ENCODE measurements around the gene PHAF1.
A peak's percentile ranks its signal among the peaks of the same experiment; 100 is the strongest.

DNA sequence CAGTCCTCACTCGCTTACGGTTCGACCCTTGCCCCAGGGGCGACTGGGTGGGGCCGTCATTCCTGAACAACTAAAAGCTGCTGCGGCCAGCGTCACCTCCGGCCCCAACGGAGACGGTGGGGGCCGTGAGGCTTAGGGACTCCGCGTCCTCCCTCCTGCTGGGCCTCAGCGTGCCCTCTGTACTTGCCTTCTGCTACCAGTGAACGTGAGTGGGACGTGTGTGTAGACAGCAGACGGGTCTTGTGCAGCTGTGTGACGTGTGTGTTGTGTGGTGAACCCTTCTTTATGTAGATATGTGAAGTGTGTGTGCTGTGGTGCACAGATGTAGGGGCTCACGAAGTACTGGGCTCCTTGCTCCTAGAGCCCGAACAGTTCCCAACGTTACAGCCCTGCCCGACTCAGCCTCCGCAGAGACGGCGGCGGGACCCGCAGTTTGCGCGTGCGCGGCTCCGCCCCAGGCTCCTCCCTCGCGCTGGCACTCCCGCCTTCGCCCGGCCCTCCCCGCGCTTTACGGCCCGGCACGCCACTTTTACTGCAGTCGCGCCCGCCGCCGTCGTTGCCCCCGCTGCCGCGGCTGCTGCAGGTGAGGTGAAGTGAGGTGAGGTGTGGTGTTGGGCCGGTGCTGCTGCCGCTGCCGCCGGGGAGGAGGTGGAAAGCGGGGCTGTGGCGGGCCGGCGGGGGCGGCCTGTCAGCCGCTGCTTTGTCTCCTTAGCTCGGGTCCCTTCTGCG, at the start of gene PHAF1:
- peak; percentile 64 for TF ChIP-seq EED (CRISPR knock-in tag; IDR thresholded peaks at IDR 0.05)
- TF ChIP-seq ZNF7 (CRISPR knock-in tag; IDR thresholded peaks at IDR 0.05) = no peak; the same call in 1 of the 2 replicates
- TF ChIP-seq CENPX (CRISPR knock-in tag; IDR thresholded peaks at IDR 0.05) = no peak
- no peak for TF ChIP-seq MATR3 (CRISPR knock-in tag; IDR thresholded peaks at IDR 0.05)
- TF ChIP-seq CENPBD1 (CRISPR knock-in tag; IDR thresholded peaks at IDR 0.05; ENCODE audit: borderline replicate concordance, low read depth) = 0 out of 2 replicates have a peak, but pooled peaks have one; percentile 29
- TF ChIP-seq ZBED4 (CRISPR knock-in tag; IDR thresholded peaks at IDR 0.05; ENCODE audit: borderline replicate concordance) = no peak; the same call in 1 of the 2 replicates
- TF ChIP-seq MTF2 (CRISPR knock-in tag; IDR thresholded peaks at IDR 0.05; ENCODE audit: borderline replicate concordance) = peak; percentile 74; the same call in 1 of the 2 replicates
- TF ChIP-seq ZFAT (CRISPR knock-in tag; conservative IDR thresholded peaks at IDR 0.05) = no peak

Measured in HepG2 (cell line).